ENCODE data around the gene MRAP.

DNA sequence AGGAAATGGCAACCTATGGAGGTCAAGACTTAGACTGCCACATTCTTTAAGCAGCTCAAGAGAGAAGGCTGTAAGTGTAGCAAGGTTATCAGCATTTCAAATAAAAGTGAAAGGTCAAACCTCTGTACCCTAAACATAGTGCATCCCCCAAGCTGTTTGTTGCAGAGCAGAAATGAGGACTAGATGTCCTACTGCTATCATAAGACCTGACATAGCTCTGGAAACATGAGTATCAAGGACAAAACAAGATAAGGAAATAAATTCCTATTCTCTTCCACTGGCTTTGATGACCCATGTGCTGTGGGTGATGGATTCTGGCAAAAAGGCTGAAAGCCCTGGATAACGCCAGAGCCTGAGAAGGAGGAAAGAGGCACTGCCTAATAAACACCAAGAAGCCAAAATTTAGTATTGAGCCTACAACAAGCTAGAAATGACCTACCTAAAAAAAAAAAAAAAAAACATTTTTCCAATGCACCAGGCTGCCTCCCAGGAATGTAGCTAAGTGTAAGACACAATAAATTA lies 58.3 kb downstream of the MRAP start:
- TF ChIP-seq, protein P1, sequence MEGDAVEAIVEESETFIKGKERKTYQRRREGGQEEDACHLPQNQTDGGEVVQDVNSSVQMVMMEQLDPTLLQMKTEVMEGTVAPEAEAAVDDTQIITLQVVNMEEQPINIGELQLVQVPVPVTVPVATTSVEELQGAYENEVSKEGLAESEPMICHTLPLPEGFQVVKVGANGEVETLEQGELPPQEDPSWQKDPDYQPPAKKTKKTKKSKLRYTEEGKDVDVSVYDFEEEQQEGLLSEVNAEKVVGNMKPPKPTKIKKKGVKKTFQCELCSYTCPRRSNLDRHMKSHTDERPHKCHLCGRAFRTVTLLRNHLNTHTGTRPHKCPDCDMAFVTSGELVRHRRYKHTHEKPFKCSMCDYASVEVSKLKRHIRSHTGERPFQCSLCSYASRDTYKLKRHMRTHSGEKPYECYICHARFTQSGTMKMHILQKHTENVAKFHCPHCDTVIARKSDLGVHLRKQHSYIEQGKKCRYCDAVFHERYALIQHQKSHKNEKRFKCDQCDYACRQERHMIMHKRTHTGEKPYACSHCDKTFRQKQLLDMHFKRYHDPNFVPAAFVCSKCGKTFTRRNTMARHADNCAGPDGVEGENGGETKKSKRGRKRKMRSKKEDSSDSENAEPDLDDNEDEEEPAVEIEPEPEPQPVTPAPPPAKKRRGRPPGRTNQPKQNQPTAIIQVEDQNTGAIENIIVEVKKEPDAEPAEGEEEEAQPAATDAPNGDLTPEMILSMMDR (IDR thresholded peaks at IDR 0.05; ENCODE audit: insufficient read depth, low read length), result no peak
- no peak for TF ChIP-seq POLR2AphosphoS5 (IDR thresholded peaks at IDR 0.05; ENCODE audit: low read depth)

Measured in HL-60 (cell line).